SU-DHL-6 (cell line): ENCODE data around the gene KIF4B.

ENCODE experiments used
- H2AFZ ChIP-seq: fragments of 200-600 bp; sonication (generic); 2 replicates; pipeline ENCODE4 v1.6.1; 2014; ENCODE audit warnings: low read depth, mild to moderate bottlenecking, moderate library complexity, mixed read lengths, antibody characterized with exemption, low read length; ENCODE audit not compliant: severe bottlenecking
- H3F3A ChIP-seq: fragments of 200-600 bp; shearing (Covaris generic); 2 replicates; pipeline ENCODE4 v1.6.0; 2016; ENCODE audit warnings: antibody characterized with exemption, mild to moderate bottlenecking; ENCODE audit not compliant: insufficient read depth
- H3K27ac ChIP-seq: fragments of 200-600 bp; sonication (generic); 2 replicates; pipeline ENCODE4 v1.5.1; 2016; ENCODE audit warnings: low read depth, mild to moderate bottlenecking, low read length, moderate library complexity, mixed read lengths
- H3K27me3 ChIP-seq: fragments of 200-600 bp; sonication (generic), shearing (Covaris generic); 2 replicates; pipeline ENCODE4 v1.6.0; 2014; ENCODE audit warnings: mild to moderate bottlenecking, low read length
- H3K36me3 ChIP-seq: fragments of 200-600 bp; sonication (generic); 2 replicates; pipeline ENCODE4 v1.6.1; 2014; ENCODE audit warnings: mild to moderate bottlenecking, low read length, mixed read lengths
- H3K4me2 ChIP-seq: fragments of 300-600, 200-600 bp; shearing (Covaris generic), sonication (generic); 2 replicates; pipeline ENCODE4 v1.6.0; 2014; ENCODE audit warnings: low read length, low read depth, mild to moderate bottlenecking; ENCODE audit not compliant: poor library complexity, severe bottlenecking
- H3K4me3 ChIP-seq: fragments of 200-600 bp; sonication (generic); 2 replicates; pipeline ENCODE4 v1.5.1; 2014; ENCODE audit warnings: antibody characterized with exemption, low read length, mild to moderate bottlenecking, mixed read lengths; ENCODE audit not compliant: insufficient read depth, poor library complexity, severe bottlenecking
- H3K79me2 ChIP-seq: fragments of 200-600 bp; sonication (generic); 2 replicates; pipeline ENCODE4 v1.6.1; 2014; ENCODE audit warnings: mild to moderate bottlenecking, low read length, moderate library complexity; ENCODE audit not compliant: insufficient read depth
- H3K9ac ChIP-seq: fragments of 200-600 bp; sonication (generic); 2 replicates; pipeline ENCODE4 v1.7.0; 2014; ENCODE audit warnings: mild to moderate bottlenecking, low read length
- H3K9me2 ChIP-seq: fragments of 200-600 bp; sonication (generic); replicated peaks from 2 replicates; pipeline ENCODE4 v1.6.1; 2014; ENCODE audit warnings: low read length; ENCODE audit not compliant: insufficient read depth
- H3K9me3 ChIP-seq: fragments of 200-600 bp; sonication (generic); 2 replicates; pipeline ENCODE4 v1.6.1; 2014; ENCODE audit warnings: low read length, mixed read lengths; ENCODE audit not compliant: insufficient read depth
- H4K20me1 ChIP-seq: fragments of 200-600 bp; sonication (generic); 2 replicates; pipeline ENCODE4 v1.6.1; 2014; ENCODE audit warnings: low read depth, mild to moderate bottlenecking, antibody characterized with exemption, low read length, moderate library complexity, mixed read lengths
- EZH2phosphoT487 ChIP-seq: fragments of 200-600 bp; sonication (generic), shearing (Covaris generic); conservative IDR thresholded peaks from 2 replicates; pipeline ENCODE4 v1.6.1; 2018; ENCODE audit warnings: mild to moderate bottlenecking, antibody characterized with exemption, low read length, moderate library complexity, mixed read lengths
- TF ChIP-seq, protein P1 (sequence below): fragments of 200-600 bp; sonication (generic); IDR thresholded peaks from one replicate; pipeline ENCODE4 v1.5.1; 2017; ENCODE audit warnings: antibody characterized with exemption, mild to moderate bottlenecking, low read length, moderate library complexity; ENCODE audit not compliant: insufficient read depth, poor library complexity, severe bottlenecking

Gene KIF4B

DNA sequence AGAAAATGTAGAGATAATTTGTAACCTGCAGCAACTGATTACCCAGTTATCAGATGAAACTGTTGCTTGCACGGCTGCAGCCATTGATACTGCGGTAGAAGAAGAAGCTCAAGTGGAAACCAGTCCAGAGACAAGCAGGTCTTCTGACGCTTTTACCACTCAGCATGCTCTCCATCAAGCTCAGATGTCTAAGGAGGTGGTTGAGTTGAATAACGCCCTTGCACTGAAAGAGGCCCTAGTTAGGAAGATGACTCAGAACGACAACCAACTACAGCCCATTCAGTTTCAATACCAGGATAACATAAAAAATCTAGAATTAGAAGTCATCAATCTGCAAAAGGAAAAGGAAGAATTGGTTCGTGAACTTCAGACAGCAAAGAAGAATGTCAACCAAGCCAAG is 1.7 kb downstream of the KIF4B start:
- H3K79me2 ChIP-seq = no peaks in the 10 kb centered on the region
- no peaks in the 10 kb centered on the region for H3K27me3 ChIP-seq
- H3K36me3 ChIP-seq = no peaks in the 10 kb centered on the region
- no peaks in the 10 kb centered on the region for H4K20me1 ChIP-seq
- TF ChIP-seq, protein P1, sequence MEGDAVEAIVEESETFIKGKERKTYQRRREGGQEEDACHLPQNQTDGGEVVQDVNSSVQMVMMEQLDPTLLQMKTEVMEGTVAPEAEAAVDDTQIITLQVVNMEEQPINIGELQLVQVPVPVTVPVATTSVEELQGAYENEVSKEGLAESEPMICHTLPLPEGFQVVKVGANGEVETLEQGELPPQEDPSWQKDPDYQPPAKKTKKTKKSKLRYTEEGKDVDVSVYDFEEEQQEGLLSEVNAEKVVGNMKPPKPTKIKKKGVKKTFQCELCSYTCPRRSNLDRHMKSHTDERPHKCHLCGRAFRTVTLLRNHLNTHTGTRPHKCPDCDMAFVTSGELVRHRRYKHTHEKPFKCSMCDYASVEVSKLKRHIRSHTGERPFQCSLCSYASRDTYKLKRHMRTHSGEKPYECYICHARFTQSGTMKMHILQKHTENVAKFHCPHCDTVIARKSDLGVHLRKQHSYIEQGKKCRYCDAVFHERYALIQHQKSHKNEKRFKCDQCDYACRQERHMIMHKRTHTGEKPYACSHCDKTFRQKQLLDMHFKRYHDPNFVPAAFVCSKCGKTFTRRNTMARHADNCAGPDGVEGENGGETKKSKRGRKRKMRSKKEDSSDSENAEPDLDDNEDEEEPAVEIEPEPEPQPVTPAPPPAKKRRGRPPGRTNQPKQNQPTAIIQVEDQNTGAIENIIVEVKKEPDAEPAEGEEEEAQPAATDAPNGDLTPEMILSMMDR = no peak
- TF ChIP-seq EZH2phosphoT487 = no peak
- H3K9me3 ChIP-seq = no peaks in the 10 kb centered on the region
- no peak overlapping the region for H2AFZ ChIP-seq
- H3K9ac ChIP-seq = no peak overlapping the region
- no peak overlapping the region for H3K27ac ChIP-seq
- no peak overlapping the region for H3K4me2 ChIP-seq
- no peaks in the 10 kb centered on the region for H3F3A ChIP-seq
- no peak overlapping the region for H3K4me3 ChIP-seq
- no peaks in the 10 kb centered on the region for H3K9me2 ChIP-seq

DNA sequence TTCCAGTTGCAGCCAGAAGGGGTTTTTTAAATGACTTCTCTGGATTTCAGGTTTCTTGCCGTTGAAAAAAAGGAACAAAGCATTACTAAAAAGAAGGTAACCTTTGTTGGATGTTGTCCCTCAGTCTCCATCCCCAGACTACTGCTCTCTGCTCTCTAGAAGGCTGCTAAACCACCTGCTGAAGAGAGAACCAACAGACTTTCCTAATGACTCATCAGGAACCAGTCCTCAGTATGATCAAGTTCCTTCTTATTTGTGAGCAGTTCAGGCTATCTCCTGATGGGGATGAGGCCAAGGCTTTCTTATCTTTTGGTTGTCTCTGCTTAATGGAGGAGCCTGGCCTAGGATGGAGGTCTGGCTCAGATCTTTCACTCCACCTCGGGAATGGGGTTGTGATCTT is 4.1 kb downstream of the KIF4B start:
- Histone ChIP-seq H3K9me3 (no peaks in the 10 kb centered on the region), H3K9ac (no peak overlapping the region), H3F3A (no peaks in the 10 kb centered on the region), H3K36me3 (no peaks in the 10 kb centered on the region), H4K20me1 (no peaks in the 10 kb centered on the region), H3K9me2 (no peaks in the 10 kb centered on the region), H3K27me3 (no peaks in the 10 kb centered on the region), H3K4me3 (no peak overlapping the region), H3K79me2 (no peaks in the 10 kb centered on the region), H3K4me2 (no peak overlapping the region), H2AFZ (no peak overlapping the region), H3K27ac (no peak overlapping the region)
- TF ChIP-seq, protein P1 = no peak
- no peak for TF ChIP-seq EZH2phosphoT487

DNA sequence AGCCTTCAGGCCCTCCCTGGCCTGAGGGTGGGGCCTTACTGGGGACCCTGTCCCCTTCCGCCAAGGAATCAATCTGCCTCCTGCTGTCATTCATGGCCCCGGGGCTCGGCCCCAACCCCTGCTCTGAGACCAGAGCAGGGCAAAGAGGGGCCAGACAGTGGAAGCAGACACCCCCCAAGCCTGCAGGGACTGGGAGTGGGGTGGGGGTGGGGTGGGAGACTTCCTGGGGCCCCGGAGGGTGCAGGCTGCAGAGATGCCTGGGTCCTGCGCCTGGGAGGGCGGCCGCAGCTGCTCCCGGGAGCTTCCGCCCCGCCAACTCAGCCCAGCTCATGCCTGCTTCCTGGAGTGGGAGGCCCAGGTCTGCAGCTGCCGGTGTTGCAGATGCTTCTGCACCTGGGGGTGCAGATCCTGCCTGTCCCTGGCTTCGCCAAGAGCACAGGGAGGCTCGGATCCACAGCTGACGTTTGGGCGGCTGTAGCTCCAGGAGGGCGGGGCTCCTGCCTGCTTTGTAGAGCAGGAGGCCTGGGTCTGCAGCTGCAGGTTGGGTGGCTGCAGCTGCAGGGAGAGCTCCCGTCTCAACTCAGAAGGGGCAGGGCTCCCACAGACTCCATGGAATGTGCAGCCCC is 6.2 kb downstream of the KIF4B start:
- TF ChIP-seq EZH2phosphoT487 = no peak
- TF ChIP-seq, protein P1 = no peak
- H3K27ac ChIP-seq = no peak overlapping the region
- H3K79me2 ChIP-seq = no peaks in the 10 kb centered on the region
- H3K4me2 ChIP-seq = no peak overlapping the region
- no peak overlapping the region for H3K9ac ChIP-seq
- H2AFZ ChIP-seq = no peak overlapping the region
- no peak overlapping the region for H3K4me3 ChIP-seq
- H3F3A ChIP-seq = no peaks in the 10 kb centered on the region
- H4K20me1 ChIP-seq = no peaks in the 10 kb centered on the region
- H3K27me3 ChIP-seq = no peaks in the 10 kb centered on the region
- no peaks in the 10 kb centered on the region for H3K9me2 ChIP-seq
- H3K36me3 ChIP-seq = no peaks in the 10 kb centered on the region
- no peaks in the 10 kb centered on the region for H3K9me3 ChIP-seq
